Esophagus squamous epithelium (tissue), 5 donors: ENCODE measurements around the gene SLC18B1. TPM values are rescaled to one million over a fixed set of nuclear protein-coding genes. Genes with fewer than 3 reads are reported as not detected.

Source experiments
- DNase-seq: peaks from one replicate; lab custom pipeline; 2025; lab: John Stamatoyannopoulos, UW
- H3K27ac ChIP-seq, 4 donors: fragments of 200-600 bp; sonication (generic); one replicate each; pipeline ENCODE4 v1.5.1; 2016 to 2019; ENCODE audit warnings: mild to moderate bottlenecking in 1 of 4
- H3K27me3 ChIP-seq, 4 donors: fragments of 200-600 bp; sonication (generic); 1 replicate in 3 of 4; 2 replicates in 1 of 4; pipeline versions ENCODE4 v1.5.1 to v1.6.0; 2017 to 2021; ENCODE audit warnings: antibody characterized with exemption in 1 of 4
- H3K36me3 ChIP-seq, 3 donors: fragments of 200-600 bp; sonication (generic); one replicate each; pipeline ENCODE4 v1.5.1; 2016 to 2019
- H3K4me1 ChIP-seq, 3 donors: fragments of 200-600 bp; sonication (generic); one replicate each; pipeline ENCODE4 v1.5.1; 2017 to 2019
- H3K4me3 ChIP-seq, 4 donors: fragments of 200-600 bp; sonication (generic); 1 replicate in 3 of 4; 2 replicates in 1 of 4; pipeline ENCODE4 v1.5.1; 2016 to 2019; ENCODE audit warnings: mild to moderate bottlenecking in 2 of 4, moderate library complexity in 1 of 4
- H3K9me3 ChIP-seq, 3 donors: fragments of 200-600 bp; sonication (generic); one replicate each; pipeline ENCODE4 v1.5.1; 2016 to 2019
- POLR2A ChIP-seq, 4 donors: fragments of 450-650 bp; IDR thresholded peaks; one replicate each; pipeline ENCODE4 v1.6.1; 2017; ENCODE audit warnings: antibody characterized with exemption in 4 of 4, mild to moderate bottlenecking in 4 of 4, moderate library complexity in 3 of 4
- WGBS, 2 donors: methylation state at CpG; one replicate each; pipeline ENCODE4 v1.1.5; 2018; 5-methylcytosine and 5-hydroxymethylcytosine counted together
- intact Hi-C: fragments of 100-400 bp; cut with DNase I; formaldehyde crosslinking; loops from one replicate; pipeline ENCODE4 v1.15.0; 2022
- small RNA-seq, 4 donors: library from RNA; depleted of rRNA; stranded (forward); fragments of <200 nt; gene quantifications; one replicate each; pipeline ENCODE3, GENCODE V24; 2016
- total RNA-seq, 4 donors: library from RNA; depleted of rRNA; stranded (reverse); fragments of >200 nt; gene quantifications; one replicate each; pipeline ENCODE4 v1.1.0, GENCODE V29; 2016
- TF ChIP-seq, protein P1 (sequence below), 6 experiments: fragments of 450-650 bp in 4 of 6; fragments of 200-600 bp in 2 of 6; sonication (generic) in 2 of 6; IDR thresholded peaks; one replicate each; pipeline ENCODE4 v1.5.1; 2016 to 2019; ENCODE audit warnings: antibody characterized with exemption in 6 of 6, mild to moderate bottlenecking in 4 of 6, moderate library complexity in 4 of 6
- donor health status: DM: yes; HTN: yes; CAD: no.

SLC18B1 gene
- total RNA-seq, 4 donors from 2014 or later, result 11.2 to 28.7 (median 16.8) TPM

DNA sequence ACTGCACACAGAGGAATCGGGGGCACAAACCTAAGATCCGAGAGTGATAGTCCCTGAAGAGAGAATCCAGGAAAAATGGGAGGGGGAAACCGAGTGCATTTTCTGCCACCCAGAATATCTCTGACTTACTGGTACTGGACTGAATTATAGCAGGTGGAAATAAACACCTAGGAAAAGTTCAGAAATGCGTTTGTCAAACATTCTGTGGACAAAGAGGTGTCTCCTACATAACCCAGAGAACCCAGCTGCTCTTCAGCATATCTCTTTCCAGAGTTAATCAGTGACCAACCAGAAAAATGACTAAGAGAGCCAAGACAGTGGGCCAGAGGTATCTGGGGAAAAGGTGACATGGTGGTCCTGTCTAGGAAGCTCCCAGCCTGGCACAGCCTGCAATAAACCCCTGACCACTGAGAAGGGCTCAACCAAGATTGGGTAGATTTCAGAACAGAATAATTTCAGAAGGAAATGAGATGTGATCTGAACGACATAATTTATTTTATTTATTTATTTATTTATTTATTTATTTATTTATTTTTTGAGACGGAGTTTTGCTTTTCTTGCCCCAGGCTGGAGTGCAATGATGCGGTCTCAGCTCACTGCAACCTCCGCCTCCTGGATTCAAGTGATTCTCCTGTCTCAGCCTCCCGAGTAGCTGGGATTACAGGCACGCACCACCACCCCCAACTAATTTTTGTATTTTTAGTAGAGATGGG lies 78.5 kb downstream of the SLC18B1 start:
- Histone ChIP-seq H3K36me3 (no peaks in the 10 kb centered on the region), H3K27me3 (no peaks in the 10 kb centered on the region), H3K9me3 (no peaks in the 10 kb centered on the region), H3K27ac (no peak overlapping the region), H3K4me3 (no peak overlapping the region), H3K4me1 (no peaks in the 10 kb centered on the region)
- no peak for DNase-seq
- WGBS, 2 donors, result 85 to 87% methylated on average over 9 to 10 of the region's 10 CpGs
- intact Hi-C loops, result no loop called here
- TF ChIP-seq, protein P1, sequence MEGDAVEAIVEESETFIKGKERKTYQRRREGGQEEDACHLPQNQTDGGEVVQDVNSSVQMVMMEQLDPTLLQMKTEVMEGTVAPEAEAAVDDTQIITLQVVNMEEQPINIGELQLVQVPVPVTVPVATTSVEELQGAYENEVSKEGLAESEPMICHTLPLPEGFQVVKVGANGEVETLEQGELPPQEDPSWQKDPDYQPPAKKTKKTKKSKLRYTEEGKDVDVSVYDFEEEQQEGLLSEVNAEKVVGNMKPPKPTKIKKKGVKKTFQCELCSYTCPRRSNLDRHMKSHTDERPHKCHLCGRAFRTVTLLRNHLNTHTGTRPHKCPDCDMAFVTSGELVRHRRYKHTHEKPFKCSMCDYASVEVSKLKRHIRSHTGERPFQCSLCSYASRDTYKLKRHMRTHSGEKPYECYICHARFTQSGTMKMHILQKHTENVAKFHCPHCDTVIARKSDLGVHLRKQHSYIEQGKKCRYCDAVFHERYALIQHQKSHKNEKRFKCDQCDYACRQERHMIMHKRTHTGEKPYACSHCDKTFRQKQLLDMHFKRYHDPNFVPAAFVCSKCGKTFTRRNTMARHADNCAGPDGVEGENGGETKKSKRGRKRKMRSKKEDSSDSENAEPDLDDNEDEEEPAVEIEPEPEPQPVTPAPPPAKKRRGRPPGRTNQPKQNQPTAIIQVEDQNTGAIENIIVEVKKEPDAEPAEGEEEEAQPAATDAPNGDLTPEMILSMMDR (IDR thresholded peaks at IDR 0.05), result no peak
- TF ChIP-seq POLR2A (IDR thresholded peaks at IDR 0.05), result no peak

Small RNAs within 50 kb of the gene (small RNA-seq; reads per million reads assigned to genes)
- 28.8 to 98.0 (median 81.9) reads per million in 4 donors for gene SNORA33
- 2,343 to 18,720 (median 7,687) reads per million in 4 donors for gene SNORD100
- gene SNORD101, result 19,139 to 40,446 (median 29,027) reads per million in 4 donors

Other genes with a start within 250 kb of the SLC18B1 start
- not detected for gene TAAR8, start 246.0 kb downstream of the SLC18B1 start, total RNA-seq
- gene TAAR6, start 228.3 kb downstream of the SLC18B1 start, total RNA-seq, result not detected
- gene TAAR5, start 208.9 kb downstream of the SLC18B1 start, total RNA-seq, result not detected
- not detected for gene TAAR2, start 174.4 kb downstream of the SLC18B1 start, total RNA-seq
- not detected for gene TAAR1, start 139.5 kb downstream of the SLC18B1 start, total RNA-seq
- gene VNN1, start 84.6 kb downstream of the SLC18B1 start, total RNA-seq, result 1 to 10 TPM; 1.1 to 5.4 (median 2.1) TPM
- gene VNN2, start 40.7 kb downstream of the SLC18B1 start, total RNA-seq, result 10 to 100 TPM in 1 of 4 donors, 1 to 10 TPM in 2, under 1 TPM in 1; 0.95 to 12.6 (median 3.2) TPM
- 1,000 to 10,000 TPM in 3 of 4 donors, 100 to 1,000 TPM in 1; 520 to 3,256 (median 2,293) TPM for gene RPS12, start 15.9 kb upstream of the SLC18B1 start, total RNA-seq